ENCODE data around the gene ZNF407. TPM values are rescaled to one million over a fixed set of nuclear protein-coding genes. Genes with fewer than 3 reads are reported as not detected.

The ZNF407 gene
- total RNA-seq, 1 donor from 2014 or later: 14.2 TPM

DNA sequence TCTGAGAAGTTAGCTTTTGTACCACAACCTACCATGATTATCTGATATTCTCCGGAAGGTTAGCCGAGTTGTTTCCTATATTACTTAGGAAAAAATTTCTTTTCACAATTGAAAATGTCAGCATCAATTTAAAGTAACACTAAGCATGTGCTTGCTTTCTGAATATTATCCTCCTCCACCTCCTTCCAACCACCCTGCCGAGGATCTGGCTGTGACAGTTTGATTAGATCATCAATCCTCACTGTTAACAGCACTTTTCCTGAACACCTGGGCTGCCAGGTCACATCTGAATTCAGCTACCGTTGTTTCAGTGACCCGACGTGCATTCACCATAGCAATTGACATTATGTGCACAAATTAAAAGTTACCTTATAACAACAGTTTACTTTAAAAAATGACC is 207.0 kb downstream of the ZNF407 start:
- Mint-ChIP-seq H3K9me3 (ENCODE audit: unreplicated experiment) (no peaks in the 10 kb centered on the region), H3K27me3 (ENCODE audit: unreplicated experiment) (no peaks in the 10 kb centered on the region), H3K27ac (ENCODE audit: unreplicated experiment) (no peak overlapping the region), H3K36me3 (ENCODE audit: unreplicated experiment) (no peaks in the 10 kb centered on the region), H3K4me1 (ENCODE audit: unreplicated experiment) (peaks cover 19% of the 10 kb centered on the region), H3K4me3 (ENCODE audit: unreplicated experiment) (no peak overlapping the region)
- TF ChIP-seq, protein P1, sequence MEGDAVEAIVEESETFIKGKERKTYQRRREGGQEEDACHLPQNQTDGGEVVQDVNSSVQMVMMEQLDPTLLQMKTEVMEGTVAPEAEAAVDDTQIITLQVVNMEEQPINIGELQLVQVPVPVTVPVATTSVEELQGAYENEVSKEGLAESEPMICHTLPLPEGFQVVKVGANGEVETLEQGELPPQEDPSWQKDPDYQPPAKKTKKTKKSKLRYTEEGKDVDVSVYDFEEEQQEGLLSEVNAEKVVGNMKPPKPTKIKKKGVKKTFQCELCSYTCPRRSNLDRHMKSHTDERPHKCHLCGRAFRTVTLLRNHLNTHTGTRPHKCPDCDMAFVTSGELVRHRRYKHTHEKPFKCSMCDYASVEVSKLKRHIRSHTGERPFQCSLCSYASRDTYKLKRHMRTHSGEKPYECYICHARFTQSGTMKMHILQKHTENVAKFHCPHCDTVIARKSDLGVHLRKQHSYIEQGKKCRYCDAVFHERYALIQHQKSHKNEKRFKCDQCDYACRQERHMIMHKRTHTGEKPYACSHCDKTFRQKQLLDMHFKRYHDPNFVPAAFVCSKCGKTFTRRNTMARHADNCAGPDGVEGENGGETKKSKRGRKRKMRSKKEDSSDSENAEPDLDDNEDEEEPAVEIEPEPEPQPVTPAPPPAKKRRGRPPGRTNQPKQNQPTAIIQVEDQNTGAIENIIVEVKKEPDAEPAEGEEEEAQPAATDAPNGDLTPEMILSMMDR (IDR thresholded peaks at IDR 0.05): no peak
- no peak for DNase-seq (ENCODE audit: extremely low spot score, unreplicated experiment)

DNA sequence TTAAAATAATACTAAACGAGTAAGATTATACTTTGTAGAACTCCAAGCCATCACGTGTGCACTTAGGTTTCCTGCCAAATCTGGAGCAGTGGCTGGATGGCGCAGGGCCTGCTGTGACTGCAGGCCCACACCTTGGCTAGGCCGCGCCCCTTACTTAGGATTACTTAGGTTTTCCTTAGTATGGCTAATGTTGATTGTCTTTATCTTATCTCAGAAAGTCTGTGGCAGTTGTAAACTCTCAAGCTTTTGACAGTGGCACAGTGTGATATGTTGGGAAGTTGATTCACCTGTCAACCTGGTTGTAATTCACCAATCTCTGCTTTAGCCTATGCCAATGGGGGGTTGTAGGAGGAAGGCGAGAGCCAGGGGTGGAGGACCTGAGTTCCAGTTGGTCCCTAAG is 208.4 kb downstream of the ZNF407 start:
- H3K27me3 Mint-ChIP-seq (ENCODE audit: unreplicated experiment): no peaks in the 10 kb centered on the region
- H3K36me3 Mint-ChIP-seq (ENCODE audit: unreplicated experiment): no peaks in the 10 kb centered on the region
- DNase-seq (ENCODE audit: extremely low spot score, unreplicated experiment): no peak
- H3K4me1 Mint-ChIP-seq (ENCODE audit: unreplicated experiment): peaks cover 19% of the 10 kb centered on the region
- no peaks in the 10 kb centered on the region for H3K9me3 Mint-ChIP-seq (ENCODE audit: unreplicated experiment)
- TF ChIP-seq, protein P1 (IDR thresholded peaks at IDR 0.05): no peak
- no peak overlapping the region for H3K4me3 Mint-ChIP-seq (ENCODE audit: unreplicated experiment)
- H3K27ac Mint-ChIP-seq (ENCODE audit: unreplicated experiment): no peak overlapping the region

DNA sequence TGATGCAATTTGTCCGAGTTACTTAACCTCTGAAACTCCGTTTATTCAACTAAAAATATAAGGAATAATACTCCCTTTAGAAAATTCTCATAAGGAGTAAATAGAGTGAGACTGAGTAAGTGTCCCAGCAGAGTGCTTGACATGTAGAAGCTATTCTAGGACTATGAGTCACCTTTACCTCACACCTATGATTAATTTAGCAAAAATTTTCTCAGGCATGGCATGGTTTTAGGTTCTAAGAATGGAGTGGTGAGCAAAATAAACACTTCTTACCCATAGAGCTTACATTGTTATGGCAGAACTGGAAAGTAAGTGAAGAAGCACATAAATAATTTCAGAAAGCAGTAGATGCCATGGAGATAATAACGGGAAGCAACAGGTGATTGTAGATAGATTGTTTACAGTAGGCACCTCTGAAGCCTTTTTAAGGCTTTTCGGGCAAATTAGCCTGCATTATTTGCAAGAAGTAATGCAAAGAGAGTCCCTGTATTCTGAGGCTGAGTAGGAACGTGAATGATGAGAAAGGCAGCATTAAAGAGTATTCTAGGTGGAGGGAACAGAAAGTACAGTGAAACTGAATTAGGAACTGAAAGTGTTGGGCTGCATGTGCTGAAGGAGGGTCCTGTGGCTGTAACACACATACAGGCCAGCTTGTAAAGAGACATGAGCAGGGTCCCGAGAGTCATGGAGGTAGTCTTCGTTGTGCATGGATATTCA is 209.2 kb downstream of the ZNF407 start:
- TF ChIP-seq, protein P1 (IDR thresholded peaks at IDR 0.05): no peak
- Mint-ChIP-seq H3K4me3 (ENCODE audit: unreplicated experiment) (no peak overlapping the region), H3K36me3 (ENCODE audit: unreplicated experiment) (no peaks in the 10 kb centered on the region), H3K4me1 (ENCODE audit: unreplicated experiment) (peaks cover 19% of the 10 kb centered on the region), H3K9me3 (ENCODE audit: unreplicated experiment) (no peaks in the 10 kb centered on the region), H3K27ac (ENCODE audit: unreplicated experiment) (peak overlapping the region; percentile 8), H3K27me3 (ENCODE audit: unreplicated experiment) (no peaks in the 10 kb centered on the region)
- DNase-seq (ENCODE audit: extremely low spot score, unreplicated experiment): no peak

DNA sequence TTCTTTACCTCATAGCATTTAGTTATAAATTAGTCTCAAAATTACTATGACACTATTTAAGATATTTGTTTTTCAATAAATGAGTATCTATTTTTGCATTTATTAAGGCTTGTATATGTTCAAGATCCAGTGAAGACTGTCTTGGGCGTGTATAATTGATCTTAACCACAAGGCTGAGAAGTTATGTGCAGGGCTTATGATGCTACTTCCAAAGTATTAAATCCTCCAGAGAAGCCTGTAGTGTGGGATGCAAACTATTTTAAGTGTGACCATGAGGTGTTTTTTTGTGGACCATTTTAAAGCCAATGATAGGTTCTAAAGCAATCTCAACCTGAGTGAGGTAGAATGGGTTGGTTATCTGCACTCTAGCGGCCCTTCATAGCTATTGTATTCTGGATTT is 219.9 kb downstream of the ZNF407 start:
- no peaks in the 10 kb centered on the region for H3K9me3 Mint-ChIP-seq (ENCODE audit: unreplicated experiment)
- H3K4me1 Mint-ChIP-seq (ENCODE audit: unreplicated experiment): no peaks in the 10 kb centered on the region
- H3K4me3 Mint-ChIP-seq (ENCODE audit: unreplicated experiment): no peak overlapping the region
- no peak overlapping the region for H3K27ac Mint-ChIP-seq (ENCODE audit: unreplicated experiment)
- TF ChIP-seq, protein P1 (IDR thresholded peaks at IDR 0.05): no peak
- DNase-seq (ENCODE audit: extremely low spot score, unreplicated experiment): no peak
- H3K36me3 Mint-ChIP-seq (ENCODE audit: unreplicated experiment): no peaks in the 10 kb centered on the region
- H3K27me3 Mint-ChIP-seq (ENCODE audit: unreplicated experiment): no peaks in the 10 kb centered on the region

DNA sequence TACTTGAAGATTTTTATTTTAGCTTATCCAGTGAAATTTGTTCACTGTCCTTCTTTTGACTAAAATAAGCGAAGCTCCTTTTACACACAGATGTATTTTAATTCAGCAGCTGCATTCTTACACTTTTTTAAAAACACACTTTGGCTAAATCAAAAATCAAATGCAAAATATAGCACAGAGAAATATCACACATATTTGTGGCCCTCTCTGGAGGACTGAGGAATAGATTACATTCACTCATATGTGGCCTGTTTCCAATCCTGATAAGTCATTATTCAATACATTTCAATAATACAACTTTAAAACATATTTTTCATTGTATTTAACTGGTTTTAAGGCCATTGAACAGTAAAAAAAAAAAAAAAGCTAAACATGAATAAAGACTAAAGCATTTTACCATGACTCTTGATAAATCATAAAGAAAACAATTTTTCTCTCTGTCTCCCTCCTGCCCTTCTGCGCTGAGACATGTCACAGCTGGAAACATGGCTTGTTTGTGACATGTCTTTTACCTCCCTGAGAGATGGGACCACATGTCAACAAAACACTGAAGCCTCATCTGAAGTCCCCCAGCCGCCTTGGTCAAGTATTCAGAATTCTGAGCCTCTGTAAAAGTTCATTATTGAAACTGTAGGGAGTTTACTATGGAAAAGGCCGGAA is 221.0 kb downstream of the ZNF407 start:
- TF ChIP-seq, protein P1 (IDR thresholded peaks at IDR 0.05): no peak
- Mint-ChIP-seq H3K36me3 (ENCODE audit: unreplicated experiment) (peaks cover 5% of the 10 kb centered on the region), H3K4me3 (ENCODE audit: unreplicated experiment) (no peak overlapping the region), H3K9me3 (ENCODE audit: unreplicated experiment) (peaks cover 4% of the 10 kb centered on the region), H3K4me1 (ENCODE audit: unreplicated experiment) (no peaks in the 10 kb centered on the region), H3K27ac (ENCODE audit: unreplicated experiment) (no peak overlapping the region), H3K27me3 (ENCODE audit: unreplicated experiment) (no peaks in the 10 kb centered on the region)
- DNase-seq (ENCODE audit: extremely low spot score, unreplicated experiment): no peak
